ENCODE data around the gene BMPER.

BMPER gene

GRCh38 chr7:33923440-33924229 is 18.3 kb downstream of the BMPER start:
- TF ChIP-seq PPARA (CRISPR knock-in tag; IDR thresholded peaks at IDR 0.05; ENCODE audit: borderline replicate concordance): no peak
- TF ChIP-seq ARNTL (CRISPR knock-in tag; IDR thresholded peaks at IDR 0.05; ENCODE audit: borderline replicate concordance, low read depth): no peak
- TF ChIP-seq POU6F1 (CRISPR knock-in tag; IDR thresholded peaks at IDR 0.05; ENCODE audit: borderline replicate concordance, low read depth): no peak
- TF ChIP-seq ZNF565 (CRISPR knock-in tag; conservative IDR thresholded peaks at IDR 0.05; ENCODE audit: low read depth): no peak
- TF ChIP-seq ISL1 (CRISPR knock-in tag; IDR thresholded peaks at IDR 0.05): no peak
- TF ChIP-seq, protein P1, sequence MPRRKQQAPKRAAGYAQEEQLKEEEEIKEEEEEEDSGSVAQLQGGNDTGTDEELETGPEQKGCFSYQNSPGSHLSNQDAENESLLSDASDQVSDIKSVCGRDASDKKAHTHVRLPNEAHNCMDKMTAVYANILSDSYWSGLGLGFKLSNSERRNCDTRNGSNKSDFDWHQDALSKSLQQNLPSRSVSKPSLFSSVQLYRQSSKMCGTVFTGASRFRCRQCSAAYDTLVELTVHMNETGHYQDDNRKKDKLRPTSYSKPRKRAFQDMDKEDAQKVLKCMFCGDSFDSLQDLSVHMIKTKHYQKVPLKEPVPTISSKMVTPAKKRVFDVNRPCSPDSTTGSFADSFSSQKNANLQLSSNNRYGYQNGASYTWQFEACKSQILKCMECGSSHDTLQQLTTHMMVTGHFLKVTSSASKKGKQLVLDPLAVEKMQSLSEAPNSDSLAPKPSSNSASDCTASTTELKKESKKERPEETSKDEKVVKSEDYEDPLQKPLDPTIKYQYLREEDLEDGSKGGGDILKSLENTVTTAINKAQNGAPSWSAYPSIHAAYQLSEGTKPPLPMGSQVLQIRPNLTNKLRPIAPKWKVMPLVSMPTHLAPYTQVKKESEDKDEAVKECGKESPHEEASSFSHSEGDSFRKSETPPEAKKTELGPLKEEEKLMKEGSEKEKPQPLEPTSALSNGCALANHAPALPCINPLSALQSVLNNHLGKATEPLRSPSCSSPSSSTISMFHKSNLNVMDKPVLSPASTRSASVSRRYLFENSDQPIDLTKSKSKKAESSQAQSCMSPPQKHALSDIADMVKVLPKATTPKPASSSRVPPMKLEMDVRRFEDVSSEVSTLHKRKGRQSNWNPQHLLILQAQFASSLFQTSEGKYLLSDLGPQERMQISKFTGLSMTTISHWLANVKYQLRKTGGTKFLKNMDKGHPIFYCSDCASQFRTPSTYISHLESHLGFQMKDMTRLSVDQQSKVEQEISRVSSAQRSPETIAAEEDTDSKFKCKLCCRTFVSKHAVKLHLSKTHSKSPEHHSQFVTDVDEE (CRISPR knock-in tag; IDR thresholded peaks at IDR 0.05): no peak
- no peak for TF ChIP-seq RARB (CRISPR knock-in tag; IDR thresholded peaks at IDR 0.05)
- no peak for TF ChIP-seq TCF4 (CRISPR knock-in tag; IDR thresholded peaks at IDR 0.05; ENCODE audit: borderline replicate concordance)
- no peak for TF ChIP-seq TOX (CRISPR knock-in tag; IDR thresholded peaks at IDR 0.05; ENCODE audit: borderline replicate concordance)
- ATAC-seq: no peak

GRCh38 chr7:33926535-33926934 is 21.2 kb downstream of the BMPER start:
- no peak for TF ChIP-seq POU6F1 (CRISPR knock-in tag; IDR thresholded peaks at IDR 0.05; ENCODE audit: borderline replicate concordance, low read depth)
- no peak for TF ChIP-seq ZFP3 (CRISPR knock-in tag; IDR thresholded peaks at IDR 0.05)
- TF ChIP-seq PPARA (CRISPR knock-in tag; IDR thresholded peaks at IDR 0.05; ENCODE audit: borderline replicate concordance): no peak
- no peak for TF ChIP-seq TOX (CRISPR knock-in tag; IDR thresholded peaks at IDR 0.05; ENCODE audit: borderline replicate concordance)
- TF ChIP-seq ZNF8 (CRISPR knock-in tag; IDR thresholded peaks at IDR 0.05): no peak
- no peak for TF ChIP-seq ZNF565 (CRISPR knock-in tag; conservative IDR thresholded peaks at IDR 0.05; ENCODE audit: low read depth)
- no peak for TF ChIP-seq RARB (CRISPR knock-in tag; IDR thresholded peaks at IDR 0.05)
- TF ChIP-seq GLIS3 (CRISPR knock-in tag; IDR thresholded peaks at IDR 0.05): no peak
- TF ChIP-seq, protein P2, sequence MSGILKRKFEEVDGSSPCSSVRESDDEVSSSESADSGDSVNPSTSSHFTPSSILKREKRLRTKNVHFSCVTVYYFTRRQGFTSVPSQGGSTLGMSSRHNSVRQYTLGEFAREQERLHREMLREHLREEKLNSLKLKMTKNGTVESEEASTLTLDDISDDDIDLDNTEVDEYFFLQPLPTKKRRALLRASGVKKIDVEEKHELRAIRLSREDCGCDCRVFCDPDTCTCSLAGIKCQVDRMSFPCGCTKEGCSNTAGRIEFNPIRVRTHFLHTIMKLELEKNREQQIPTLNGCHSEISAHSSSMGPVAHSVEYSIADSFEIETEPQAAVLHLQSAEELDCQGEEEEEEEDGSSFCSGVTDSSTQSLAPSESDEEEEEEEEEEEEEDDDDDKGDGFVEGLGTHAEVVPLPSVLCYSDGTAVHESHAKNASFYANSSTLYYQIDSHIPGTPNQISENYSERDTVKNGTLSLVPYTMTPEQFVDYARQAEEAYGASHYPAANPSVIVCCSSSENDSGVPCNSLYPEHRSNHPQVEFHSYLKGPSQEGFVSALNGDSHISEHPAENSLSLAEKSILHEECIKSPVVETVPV (CRISPR knock-in tag; IDR thresholded peaks at IDR 0.05): no peak
- no peak for TF ChIP-seq CREB5 (CRISPR knock-in tag; IDR thresholded peaks at IDR 0.05; ENCODE audit: low read depth)
- no peak for TF ChIP-seq ARNTL (CRISPR knock-in tag; IDR thresholded peaks at IDR 0.05; ENCODE audit: borderline replicate concordance, low read depth)
- no peak for TF ChIP-seq ESRRG (CRISPR knock-in tag; IDR thresholded peaks at IDR 0.05)
- no peak for TF ChIP-seq TCF4 (CRISPR knock-in tag; IDR thresholded peaks at IDR 0.05; ENCODE audit: borderline replicate concordance)
- TF ChIP-seq OSR1 (CRISPR knock-in tag; IDR thresholded peaks at IDR 0.05): no peak
- TF ChIP-seq CSDC2 (CRISPR knock-in tag; IDR thresholded peaks at IDR 0.05): no peak
- TF ChIP-seq, protein P3, sequence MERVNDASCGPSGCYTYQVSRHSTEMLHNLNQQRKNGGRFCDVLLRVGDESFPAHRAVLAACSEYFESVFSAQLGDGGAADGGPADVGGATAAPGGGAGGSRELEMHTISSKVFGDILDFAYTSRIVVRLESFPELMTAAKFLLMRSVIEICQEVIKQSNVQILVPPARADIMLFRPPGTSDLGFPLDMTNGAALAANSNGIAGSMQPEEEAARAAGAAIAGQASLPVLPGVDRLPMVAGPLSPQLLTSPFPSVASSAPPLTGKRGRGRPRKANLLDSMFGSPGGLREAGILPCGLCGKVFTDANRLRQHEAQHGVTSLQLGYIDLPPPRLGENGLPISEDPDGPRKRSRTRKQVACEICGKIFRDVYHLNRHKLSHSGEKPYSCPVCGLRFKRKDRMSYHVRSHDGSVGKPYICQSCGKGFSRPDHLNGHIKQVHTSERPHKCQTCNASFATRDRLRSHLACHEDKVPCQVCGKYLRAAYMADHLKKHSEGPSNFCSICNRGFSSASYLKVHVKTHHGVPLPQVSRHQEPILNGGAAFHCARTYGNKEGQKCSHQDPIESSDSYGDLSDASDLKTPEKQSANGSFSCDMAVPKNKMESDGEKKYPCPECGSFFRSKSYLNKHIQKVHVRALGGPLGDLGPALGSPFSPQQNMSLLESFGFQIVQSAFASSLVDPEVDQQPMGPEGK (CRISPR knock-in tag; IDR thresholded peaks at IDR 0.05; ENCODE audit: borderline replicate concordance): no peak
- TF ChIP-seq ISL1 (CRISPR knock-in tag; IDR thresholded peaks at IDR 0.05): no peak
- no peak for TF ChIP-seq ZFP30 (CRISPR knock-in tag; IDR thresholded peaks at IDR 0.05)
- no peak for TF ChIP-seq SNAI2 (CRISPR knock-in tag; IDR thresholded peaks at IDR 0.05)
- TF ChIP-seq BACH2 (CRISPR knock-in tag; IDR thresholded peaks at IDR 0.05; ENCODE audit: borderline replicate concordance): no peak
- ATAC-seq: peak; percentile 91

All from SK-N-SH treated with all-trans-retinoic acid at 6 μM for 48 hours (cell line).